GM12874 (cell line): Measurements from ENCODE around the gene FADS3.

Experiments
- CTCF ChIP-seq: IDR thresholded peaks from 2 replicates; pipeline ENCODE4 v1.5.1; 2011; ENCODE audit warnings: low read depth, mild to moderate bottlenecking, control low read depth, low read length, moderate library complexity; ENCODE audit not compliant: insufficient read depth

FADS3 gene

GRCh38 chr11:61881397-61881796 lies 9.9 kb downstream of the FADS3 start:
- no peak for TF ChIP-seq CTCF

GRCh38 chr11:61880454-61880853 lies 10.9 kb downstream of the FADS3 start:
- TF ChIP-seq CTCF: no peak

- TF ChIP-seq CTCF: no peak
Observed at GRCh38 chr11:61880031-61880430, 11.3 kb downstream of the FADS3 start.

- TF ChIP-seq CTCF: no peak
Observed at GRCh38 chr11:61879152-61879551, 12.2 kb downstream of the FADS3 start.

GRCh38 chr11:61875698-61876097 lies 15.6 kb downstream of the FADS3 start:
- TF ChIP-seq CTCF: no peak

- no peak for TF ChIP-seq CTCF
Observed at GRCh38 chr11:61874853-61875252, 16.5 kb downstream of the FADS3 start.

GRCh38 chr11:61874377-61874809 lies 17.0 kb downstream of the FADS3 start:
- TF ChIP-seq CTCF: no peak
